Fibroblast of lung (primary cell): ENCODE results near the gene MBOAT1. TPM values are rescaled to one million over a fixed set of nuclear protein-coding genes. Genes with fewer than 3 reads are reported as not detected.
A peak's percentile ranks its signal among the peaks of the same experiment; 100 is the strongest.

Source experiments
- DNase-seq, 2 donors: peaks; one replicate each; pipeline versions ENCODE4 v3.0.0 to v3.0.0-alpha.2; 2010; ENCODE audit warnings: low read depth in 2 of 2
- H2AFZ ChIP-seq: 2 replicates; pipeline ENCODE4 v1.5.1; 2012; ENCODE audit warnings: low read length, control low read depth, inconsistent platforms
- H3K27ac ChIP-seq: 2 replicates; pipeline ENCODE4 v1.5.1; 2011; ENCODE audit warnings: low read length, control low read depth; ENCODE audit not compliant: insufficient read depth
- H3K27me3 ChIP-seq: 2 replicates; pipeline ENCODE4 v1.5.1; 2011; ENCODE audit warnings: mild to moderate bottlenecking, low read length; ENCODE audit not compliant: control insufficient read depth, insufficient read depth
- H3K36me3 ChIP-seq: 2 replicates; pipeline ENCODE4 v1.5.1; 2011; ENCODE audit warnings: low read length; ENCODE audit not compliant: control insufficient read depth, insufficient read depth
- H3K4me1 ChIP-seq: 2 replicates; pipeline ENCODE4 v1.5.1; 2011; ENCODE audit warnings: low read length; ENCODE audit not compliant: control insufficient read depth, insufficient read depth; ENCODE audit errors: extremely low read depth
- H3K4me2 ChIP-seq: 2 replicates; pipeline ENCODE4 v1.5.1; 2011; ENCODE audit warnings: low read length, control low read depth; ENCODE audit not compliant: insufficient read depth; ENCODE audit errors: extremely low read depth
- H3K4me3 ChIP-seq, 4 experiments: fragments of 200-600 bp in 1 of 4; sonication (generic) in 1 of 4; replicated peaks in 1 of 4; 2 replicates each; pipeline ENCODE4 v1.5.1; 2011 to 2016; ENCODE audit warnings: low read length in 4 of 4, low read depth in 3 of 4, mild to moderate bottlenecking in 3 of 4, control low read depth in 2 of 4, inconsistent platforms in 1 of 4, mixed read lengths in 1 of 4; ENCODE audit not compliant: insufficient read depth in 1 of 4; ENCODE audit errors: control extremely low read depth in 1 of 4
- H3K79me2 ChIP-seq: 2 replicates; pipeline ENCODE4 v1.5.1; 2012; ENCODE audit warnings: mild to moderate bottlenecking, low read length, inconsistent platforms; ENCODE audit not compliant: control insufficient read depth, insufficient read depth
- H3K9ac ChIP-seq: 2 replicates; pipeline ENCODE4 v1.5.1; 2011; ENCODE audit warnings: mild to moderate bottlenecking, low read length, control low read depth; ENCODE audit not compliant: insufficient read depth
- H3K9me3 ChIP-seq: 2 replicates; pipeline ENCODE4 v1.5.1; 2012; ENCODE audit warnings: low read depth, low read length; ENCODE audit not compliant: control insufficient read depth, insufficient read depth
- H4K20me1 ChIP-seq: 2 replicates; pipeline ENCODE4 v1.5.1; 2011; ENCODE audit warnings: low read length; ENCODE audit not compliant: control insufficient read depth, insufficient read depth; ENCODE audit errors: extremely low read depth
- EZH2 ChIP-seq: IDR thresholded peaks from 2 replicates; pipeline ENCODE4 v1.5.1; 2012; ENCODE audit warnings: low read length, control low read depth, mild to moderate bottlenecking; ENCODE audit errors: missing control alignments
- polyA plus RNA-seq, 2 donors: library from polyadenylated mRNA; depleted of rRNA in 1 of 2; stranded (reverse) in 1 of 2; unstranded in 1 of 2; fragments of >200 nt; gene quantifications; 2 replicates each; pipeline ENCODE4 v1.2.1, GENCODE V29; 2011 to 2012; ENCODE audit warnings: missing spikeins in 1 of 2
- total RNA-seq: library from RNA; depleted of rRNA; stranded (reverse); fragments of >200 nt; gene quantifications from 2 replicates; pipeline ENCODE4 v1.2.1, GENCODE V29; 2014
- TF ChIP-seq, protein P1 (sequence below), 2 donors: IDR thresholded peaks in 1 of 2; conservative IDR thresholded peaks in 1 of 2; 1 replicate in 1 of 2; 2 replicates in 1 of 2; pipeline ENCODE4 v1.5.1; 2011 to 2012; ENCODE audit warnings: low read length in 2 of 2, control low read depth in 1 of 2, inconsistent platforms in 1 of 2, low read depth in 1 of 2, mild to moderate bottlenecking in 1 of 2

Gene MBOAT1
- total and polyA plus RNA-seq, 2 donors (not counting 1 experiment from before 2014, with no cell fraction given), result 3.1 to 6.6 TPM

DNA sequence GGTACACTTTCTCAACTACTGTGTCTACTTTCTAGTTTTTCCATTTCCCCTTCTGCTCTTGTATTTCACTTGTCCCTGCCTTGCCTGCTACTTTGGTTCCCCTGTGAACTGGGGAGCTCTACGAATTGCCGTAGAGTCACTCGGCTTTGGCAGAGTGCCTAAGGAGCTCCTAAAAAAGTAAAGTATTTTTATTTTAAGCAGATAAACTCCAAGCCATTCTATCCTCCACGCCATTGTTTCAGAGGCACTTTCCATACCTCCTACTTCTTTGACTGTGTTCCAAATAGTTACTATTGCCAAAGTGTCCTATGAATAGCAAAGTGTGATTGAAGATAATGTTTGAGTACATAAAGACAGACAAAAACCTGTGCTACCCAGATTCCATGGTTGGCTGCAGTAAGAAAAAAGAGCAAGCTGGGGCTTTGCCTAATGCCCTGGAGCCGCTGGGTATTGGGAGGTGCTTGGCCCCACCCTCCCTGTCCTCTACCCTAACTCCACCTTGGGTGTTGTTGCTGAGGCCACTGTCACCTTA is 5.1 kb upstream of the MBOAT1 start:
- no peaks in the 10 kb centered on the region for H3K27me3 ChIP-seq
- no peaks in the 10 kb centered on the region for H4K20me1 ChIP-seq
- DNase-seq, result no peak
- no peak overlapping the region for H2AFZ ChIP-seq
- H3K9me3 ChIP-seq, result no peaks in the 10 kb centered on the region
- H3K4me3 ChIP-seq, result no peak overlapping the region
- H3K4me2 ChIP-seq, result peak overlapping the region; percentile 59
- no peak for TF ChIP-seq EZH2
- TF ChIP-seq, protein P1, sequence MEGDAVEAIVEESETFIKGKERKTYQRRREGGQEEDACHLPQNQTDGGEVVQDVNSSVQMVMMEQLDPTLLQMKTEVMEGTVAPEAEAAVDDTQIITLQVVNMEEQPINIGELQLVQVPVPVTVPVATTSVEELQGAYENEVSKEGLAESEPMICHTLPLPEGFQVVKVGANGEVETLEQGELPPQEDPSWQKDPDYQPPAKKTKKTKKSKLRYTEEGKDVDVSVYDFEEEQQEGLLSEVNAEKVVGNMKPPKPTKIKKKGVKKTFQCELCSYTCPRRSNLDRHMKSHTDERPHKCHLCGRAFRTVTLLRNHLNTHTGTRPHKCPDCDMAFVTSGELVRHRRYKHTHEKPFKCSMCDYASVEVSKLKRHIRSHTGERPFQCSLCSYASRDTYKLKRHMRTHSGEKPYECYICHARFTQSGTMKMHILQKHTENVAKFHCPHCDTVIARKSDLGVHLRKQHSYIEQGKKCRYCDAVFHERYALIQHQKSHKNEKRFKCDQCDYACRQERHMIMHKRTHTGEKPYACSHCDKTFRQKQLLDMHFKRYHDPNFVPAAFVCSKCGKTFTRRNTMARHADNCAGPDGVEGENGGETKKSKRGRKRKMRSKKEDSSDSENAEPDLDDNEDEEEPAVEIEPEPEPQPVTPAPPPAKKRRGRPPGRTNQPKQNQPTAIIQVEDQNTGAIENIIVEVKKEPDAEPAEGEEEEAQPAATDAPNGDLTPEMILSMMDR (conservative IDR thresholded peaks at IDR 0.05 in 1 of 2, IDR thresholded peaks at IDR 0.05 in 1 of 2; ENCODE audit: low read depth in 1 of 2, low read length in 2 of 2), result no peak
- H3K9ac ChIP-seq, result no peak overlapping the region
- no peak overlapping the region for H3K27ac ChIP-seq
- H3K79me2 ChIP-seq, result no peaks in the 10 kb centered on the region
- H3K4me1 ChIP-seq, result no peaks in the 10 kb centered on the region
- no peaks in the 10 kb centered on the region for H3K36me3 ChIP-seq

- Histone ChIP-seq H3K4me3 (no peak overlapping the region), H3K27ac (no peak overlapping the region), H3K9ac (no peak overlapping the region), H4K20me1 (no peaks in the 10 kb centered on the region), H2AFZ (no peak overlapping the region), H3K36me3 (no peaks in the 10 kb centered on the region), H3K79me2 (no peaks in the 10 kb centered on the region), H3K4me1 (no peaks in the 10 kb centered on the region), H3K9me3 (no peaks in the 10 kb centered on the region), H3K27me3 (no peaks in the 10 kb centered on the region), H3K4me2 (no peak overlapping the region)
- no peak for DNase-seq
- no peak for TF ChIP-seq EZH2
- TF ChIP-seq, protein P1 (conservative IDR thresholded peaks at IDR 0.05 in 1 of 2, IDR thresholded peaks at IDR 0.05 in 1 of 2; ENCODE audit: low read depth in 1 of 2, low read length in 2 of 2), result no peak
These were observed 3.0 kb upstream of the MBOAT1 start for GRCh38 chr6:20215310-20215709.

DNA sequence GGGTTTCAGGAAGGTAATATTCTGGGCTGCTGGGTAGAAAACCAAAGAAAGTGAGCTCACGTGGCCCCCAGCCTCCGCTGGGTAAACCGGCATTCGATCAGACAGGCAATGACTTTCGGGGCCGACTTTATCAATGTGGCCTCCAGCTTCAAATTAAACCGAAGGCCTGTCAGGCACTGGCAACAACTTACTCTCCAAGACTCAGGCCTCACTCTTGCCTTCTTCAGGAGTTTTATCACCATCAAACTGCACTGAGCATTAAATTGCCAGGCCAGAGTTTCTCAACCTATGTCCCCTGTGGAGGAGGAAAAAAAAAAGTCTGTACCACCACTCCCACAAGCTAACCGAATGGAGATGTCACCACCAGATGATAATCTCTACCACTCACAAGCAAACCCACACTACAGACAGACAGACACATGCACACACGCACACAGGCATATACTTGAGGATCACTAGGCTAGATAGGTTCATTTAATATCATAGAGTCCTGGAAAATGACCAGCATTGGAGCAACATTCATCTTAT is 1.1 kb upstream of the MBOAT1 start:
- TF ChIP-seq, protein P1 (conservative IDR thresholded peaks at IDR 0.05 in 1 of 2, IDR thresholded peaks at IDR 0.05 in 1 of 2; ENCODE audit: low read depth in 1 of 2, low read length in 2 of 2), result no peak
- no peak for TF ChIP-seq EZH2
- peak in 1 of 2 donors; percentile 12 for DNase-seq

More for the DNA sequence above, 1.1 kb upstream of the MBOAT1 start:
- no peaks in the 10 kb centered on the region for H3K4me1 ChIP-seq
- no peaks in the 10 kb centered on the region for H3K9me3 ChIP-seq
- peak overlapping the region; percentile 11 to 89 (median 63) for H3K4me3 ChIP-seq
- H4K20me1 ChIP-seq, result no peaks in the 10 kb centered on the region
- H3K79me2 ChIP-seq, result no peaks in the 10 kb centered on the region
- no peaks in the 10 kb centered on the region for H3K27me3 ChIP-seq
- peak overlapping the region; percentile 72 for H3K27ac ChIP-seq
- peak overlapping the region; percentile 54 for H3K4me2 ChIP-seq
- H2AFZ ChIP-seq, result peak overlapping the region; percentile 97
- no peaks in the 10 kb centered on the region for H3K36me3 ChIP-seq
- H3K9ac ChIP-seq, result no peak overlapping the region
